Natural killer cell (primary cell): ENCODE measurements around the gene NPC1. TPM values are rescaled to one million over a fixed set of nuclear protein-coding genes. Genes with fewer than 3 reads are reported as not detected.
A peak's percentile ranks its signal among the peaks of the same experiment; 100 is the strongest.

ENCODE experiments used
- ATAC-seq, 3 donors: fragments of 150-1000 bp in 2 of 3; fragments of 200-7000 bp in 1 of 3; cut with Tn5 transposase; 1 replicate in 1 of 3; 2 replicates in 2 of 3; pipeline ENCODE4 v1.10.0; 2021; ENCODE audit warnings: mild to moderate bottlenecking in 2 of 3, moderate library complexity in 2 of 3
- DNase-seq, 2 donors: peaks; one replicate each; pipeline versions ENCODE4 v3.0.0 to v3.0.0-alpha.2; 2013 to 2021; ENCODE audit warnings: mixed read lengths in 1 of 2
- H3K27ac ChIP-seq: one replicate; pipeline ENCODE4 v1.5.1; 2013; ENCODE audit warnings: mild to moderate bottlenecking, low read length
- H3K27me3 ChIP-seq: one replicate; pipeline ENCODE4 v1.6.1; 2013; ENCODE audit warnings: low read length; ENCODE audit not compliant: control insufficient read depth, insufficient read depth
- H3K36me3 ChIP-seq: one replicate; pipeline ENCODE4 v1.6.1; 2013; ENCODE audit warnings: low read length; ENCODE audit not compliant: control insufficient read depth, insufficient read depth
- H3K4me1 ChIP-seq: one replicate; pipeline ENCODE4 v1.6.1; 2013; ENCODE audit warnings: low read length; ENCODE audit not compliant: control insufficient read depth, insufficient read depth
- H3K4me3 ChIP-seq: one replicate; pipeline ENCODE4 v1.5.1; 2013; ENCODE audit warnings: low read length
- H3K9me3 ChIP-seq: one replicate; pipeline ENCODE4 v1.6.1; 2013; ENCODE audit warnings: low read length; ENCODE audit not compliant: control insufficient read depth, insufficient read depth
- H3K27ac Mint-ChIP-seq, 2 donors: one replicate each; pipeline ENCODE4 v1.8.0; 2022; ENCODE audit warnings: mild to moderate bottlenecking in 2 of 2, mixed read lengths in 2 of 2, moderate library complexity in 1 of 2
- H3K27me3 Mint-ChIP-seq, 2 donors: one replicate each; pipeline ENCODE4 v1.8.0; 2022; ENCODE audit warnings: low read depth in 2 of 2, mixed read lengths in 2 of 2
- H3K36me3 Mint-ChIP-seq: one replicate; pipeline ENCODE4 v1.8.0; 2022; ENCODE audit warnings: mixed read lengths
- H3K4me1 Mint-ChIP-seq, 2 donors: one replicate each; pipeline ENCODE4 v1.8.0; 2022; ENCODE audit warnings: mixed read lengths in 2 of 2
- H3K4me3 Mint-ChIP-seq: one replicate; pipeline ENCODE4 v1.8.0; 2022; ENCODE audit warnings: mild to moderate bottlenecking, moderate library complexity, mixed read lengths
- H3K9me3 Mint-ChIP-seq, 2 donors: one replicate each; pipeline ENCODE4 v1.8.0; 2022; ENCODE audit warnings: mixed read lengths in 2 of 2
- WGBS: methylation state at CpG from one replicate; pipeline ENCODE4 v1.1.7; 2013; ENCODE audit warnings: missing lambda C conversion rate; ENCODE audit not compliant: insufficient coverage; 5-methylcytosine and 5-hydroxymethylcytosine counted together
- intact Hi-C: fragments of 100-400 bp; cut with micrococcal nuclease; formaldehyde crosslinking; loops from one replicate; pipeline ENCODE4 v1.14.2; 2022
- total RNA-seq, 4 donors: library from RNA; stranded (reverse); fragments of 120-200 nt in 1 of 4; gene quantifications; one replicate each; pipeline versions ENCODE4 v1.2.3 to v1.2.4, GENCODE V29; 2013 to 2022
- TF ChIP-seq, protein P1 (sequence below): fragments of 200-600 bp; IDR thresholded peaks from one replicate; pipeline ENCODE4 v1.8.0; 2022; ENCODE audit warnings: antibody characterized with exemption

Gene NPC1
- total RNA-seq, 3 donors from 2014 or later (not counting 1 experiment from before 2014, with no cell fraction given) = 143 to 203 (median 173) TPM

DNA sequence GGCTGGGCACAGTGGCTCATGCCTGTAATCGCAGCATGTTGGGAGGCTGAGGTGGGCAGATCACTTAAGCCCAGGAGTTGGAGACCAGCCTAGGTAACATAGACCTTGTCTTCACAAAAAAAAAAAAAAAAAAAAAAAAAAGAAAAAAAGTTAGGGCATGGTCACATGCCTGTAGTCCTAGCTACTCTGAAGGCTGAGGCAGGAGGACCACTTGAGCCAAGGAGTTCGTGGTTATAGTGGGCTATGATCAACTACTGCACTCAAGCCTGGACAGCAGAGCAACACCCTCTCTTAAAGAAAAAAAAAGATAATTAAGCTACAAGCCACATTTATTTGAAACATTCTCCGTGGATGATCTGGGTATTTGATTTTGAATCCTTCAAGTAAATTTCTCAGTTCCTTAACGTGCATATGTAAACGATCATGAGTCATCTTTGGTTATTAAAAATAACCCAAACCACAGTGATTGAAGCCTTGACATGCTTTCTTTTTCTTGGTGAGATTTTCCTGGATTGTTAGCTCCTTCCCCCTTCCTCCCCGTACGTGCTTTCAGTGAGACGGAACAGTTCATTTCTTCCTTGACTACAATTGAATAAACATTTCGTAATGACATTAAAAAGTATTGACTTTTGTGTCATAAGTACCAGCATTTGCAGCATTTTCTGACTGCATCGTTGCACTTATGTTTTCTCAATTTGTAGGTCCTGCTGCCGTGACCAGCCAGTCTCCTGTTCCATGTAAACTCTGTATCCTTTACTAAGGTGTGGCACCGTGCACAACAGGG lies 62.7 kb downstream of the NPC1 start:
- Histone ChIP-seq H3K9me3 (no peaks in the 10 kb centered on the region), H3K36me3 (peaks cover 88% of the 10 kb centered on the region), H3K4me3 (no peak overlapping the region), H3K4me1 (peaks cover 7% of the 10 kb centered on the region), H3K27me3 (no peaks in the 10 kb centered on the region), H3K27ac (no peak overlapping the region)
- Mint-ChIP-seq H3K27ac (peak overlapping the region; percentile 64 to 72), H3K4me3 (no peak overlapping the region), H3K27me3 (no peaks in the 10 kb centered on the region), H3K9me3 (no peaks in the 10 kb centered on the region), H3K4me1 (peaks cover 4 to 9% of the 10 kb centered on the region in 2 donors), H3K36me3 (peaks cover 33% of the 10 kb centered on the region)
- TF ChIP-seq, protein P1, sequence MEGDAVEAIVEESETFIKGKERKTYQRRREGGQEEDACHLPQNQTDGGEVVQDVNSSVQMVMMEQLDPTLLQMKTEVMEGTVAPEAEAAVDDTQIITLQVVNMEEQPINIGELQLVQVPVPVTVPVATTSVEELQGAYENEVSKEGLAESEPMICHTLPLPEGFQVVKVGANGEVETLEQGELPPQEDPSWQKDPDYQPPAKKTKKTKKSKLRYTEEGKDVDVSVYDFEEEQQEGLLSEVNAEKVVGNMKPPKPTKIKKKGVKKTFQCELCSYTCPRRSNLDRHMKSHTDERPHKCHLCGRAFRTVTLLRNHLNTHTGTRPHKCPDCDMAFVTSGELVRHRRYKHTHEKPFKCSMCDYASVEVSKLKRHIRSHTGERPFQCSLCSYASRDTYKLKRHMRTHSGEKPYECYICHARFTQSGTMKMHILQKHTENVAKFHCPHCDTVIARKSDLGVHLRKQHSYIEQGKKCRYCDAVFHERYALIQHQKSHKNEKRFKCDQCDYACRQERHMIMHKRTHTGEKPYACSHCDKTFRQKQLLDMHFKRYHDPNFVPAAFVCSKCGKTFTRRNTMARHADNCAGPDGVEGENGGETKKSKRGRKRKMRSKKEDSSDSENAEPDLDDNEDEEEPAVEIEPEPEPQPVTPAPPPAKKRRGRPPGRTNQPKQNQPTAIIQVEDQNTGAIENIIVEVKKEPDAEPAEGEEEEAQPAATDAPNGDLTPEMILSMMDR = no peak
- ATAC-seq = no peak
- no peak for DNase-seq
- intact Hi-C loops = no loop called here
- 77% methylated on average over 11 of the region's 12 CpGs for WGBS

DNA sequence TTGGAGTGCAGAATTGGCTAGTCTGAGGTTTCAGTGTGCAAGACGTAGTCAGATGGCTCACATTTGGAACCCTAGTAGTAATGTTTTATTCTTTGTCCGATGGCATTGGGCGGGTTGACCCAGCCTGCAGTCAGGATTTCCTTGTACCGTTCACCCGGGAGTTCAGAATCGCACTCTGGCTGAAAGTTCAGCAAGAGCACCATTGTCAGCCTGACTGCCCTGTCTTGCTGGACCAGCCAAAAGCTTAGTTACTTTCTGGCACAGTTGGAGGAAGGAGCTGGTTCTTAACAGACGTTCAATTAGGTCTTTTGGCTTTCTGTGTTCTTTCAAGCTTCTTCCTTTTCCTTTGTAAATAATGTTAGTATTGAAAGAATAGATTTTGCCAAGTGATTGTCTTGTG lies 64.4 kb downstream of the NPC1 start:
- peaks cover 86% of the 10 kb centered on the region for H3K36me3 ChIP-seq
- ATAC-seq (no peak), DNase-seq (no peak)
- H3K27me3 ChIP-seq = no peaks in the 10 kb centered on the region
- peaks cover 4 to 9% of the 10 kb centered on the region in 2 donors for H3K4me1 Mint-ChIP-seq
- TF ChIP-seq, protein P1 = no peak
- H3K36me3 Mint-ChIP-seq = peaks cover 33% of the 10 kb centered on the region
- no peak overlapping the region for H3K4me3 Mint-ChIP-seq
- 90% methylated on average over 7 of the region's 7 CpGs for WGBS
- H3K4me3 ChIP-seq = no peak overlapping the region
- no peaks in the 10 kb centered on the region for H3K27me3 Mint-ChIP-seq
- intact Hi-C loops = no loop called here
- peaks cover 7% of the 10 kb centered on the region for H3K4me1 ChIP-seq
- H3K27ac ChIP-seq = no peak overlapping the region
- no peaks in the 10 kb centered on the region for H3K9me3 ChIP-seq
- no peaks in the 10 kb centered on the region for H3K9me3 Mint-ChIP-seq
- H3K27ac Mint-ChIP-seq = peak overlapping the region in 1 of 2 donors; percentile 72

DNA sequence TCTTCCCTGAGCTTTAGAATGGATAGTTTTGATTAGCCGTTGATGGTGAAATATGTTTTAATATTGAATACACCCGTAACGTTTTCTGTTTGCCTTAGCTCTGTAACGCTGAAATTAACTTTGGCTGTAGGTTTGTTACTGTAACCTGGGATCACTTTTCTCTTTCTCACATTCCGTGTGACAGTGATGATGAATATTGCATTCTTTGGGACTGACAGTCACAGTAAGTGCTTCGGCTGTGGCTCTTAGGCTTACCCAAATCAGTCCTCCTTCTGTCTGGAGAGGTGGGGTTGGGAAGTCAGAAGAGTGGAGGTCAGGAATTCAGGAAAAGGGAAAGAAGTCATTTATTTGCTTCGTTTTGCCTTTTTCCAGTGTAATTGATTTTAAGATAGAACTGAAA lies 65.0 kb downstream of the NPC1 start:
- Mint-ChIP-seq H3K27me3 (no peaks in the 10 kb centered on the region), H3K4me3 (no peak overlapping the region), H3K36me3 (peaks cover 28% of the 10 kb centered on the region), H3K9me3 (no peaks in the 10 kb centered on the region), H3K27ac (peak overlapping the region; percentile 45 to 72), H3K4me1 (peaks cover 5 to 9% of the 10 kb centered on the region in 2 donors)
- Histone ChIP-seq H3K27ac (no peak overlapping the region), H3K4me1 (peaks cover 7% of the 10 kb centered on the region), H3K4me3 (no peak overlapping the region), H3K27me3 (no peaks in the 10 kb centered on the region), H3K9me3 (no peaks in the 10 kb centered on the region), H3K36me3 (peaks cover 83% of the 10 kb centered on the region)
- DNase-seq (no peak), ATAC-seq (no peak)
- intact Hi-C loops = no loop called here
- TF ChIP-seq, protein P1 = no peak
- 95% methylated on average over 5 of the region's 7 CpGs for WGBS
